GM19324 (cell line): Measurements from ENCODE around the gene PCBP3.

Experiments
- ATAC-seq: cut with Tn5 transposase; IDR thresholded peaks from one replicate; pipeline ENCODE4 v1.9.1; 2021; ENCODE audit warnings: mild to moderate bottlenecking, moderate library complexity; ENCODE audit not compliant: unreplicated experiment, low FRiP score

Gene PCBP3

DNA sequence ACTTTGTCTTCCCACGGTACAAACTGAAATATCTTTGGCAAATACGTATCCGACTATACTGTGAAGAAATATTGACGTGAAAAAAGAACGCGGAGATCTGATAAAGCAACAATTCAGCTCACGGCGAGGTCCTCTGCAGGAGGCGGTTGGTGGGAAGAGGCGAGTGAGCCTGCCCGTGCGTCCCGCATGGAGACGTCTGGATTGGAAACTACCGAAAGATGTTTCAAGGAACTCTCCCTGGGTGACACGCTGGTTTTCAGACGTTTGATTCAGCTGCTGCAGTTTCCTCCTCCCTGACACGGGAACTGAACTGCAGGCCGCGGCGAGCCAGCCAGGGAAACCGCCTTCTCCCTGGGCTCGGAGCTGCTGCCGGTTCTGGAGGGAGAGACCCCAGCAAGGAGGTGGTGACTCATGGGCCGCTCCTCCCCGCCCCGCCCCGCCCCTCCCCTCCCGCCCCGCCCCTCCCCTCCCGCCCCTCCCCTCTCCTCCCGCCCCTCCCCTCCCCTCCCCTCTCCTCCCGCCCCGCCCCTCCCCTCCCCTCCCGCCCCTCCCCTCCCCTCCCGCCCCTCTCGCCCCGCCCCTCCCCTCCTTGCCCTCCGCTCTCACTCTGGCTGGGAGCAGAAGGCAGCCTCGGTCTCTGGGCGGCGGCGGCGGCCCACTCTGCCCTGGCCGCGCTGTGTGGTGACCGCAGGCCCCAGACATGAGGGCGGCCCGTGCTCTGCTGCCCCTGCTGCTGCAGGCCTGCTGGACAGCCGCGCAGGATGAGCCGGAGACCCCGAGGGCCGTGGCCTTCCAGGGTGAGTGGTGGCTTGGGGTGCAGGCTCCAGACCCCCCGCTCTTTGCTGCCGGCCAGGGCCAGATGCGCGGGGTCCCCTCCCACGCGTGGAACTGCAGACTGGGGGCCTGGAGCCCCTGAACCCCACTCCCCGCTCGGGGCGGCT, 337.9 kb downstream of the PCBP3 start, which contains the start of gene COL6A1:
Gene COL6A1, plus strand, starts transcription at position 620 of the 941 bp plus-strand sequence. Its CDS starts 81 bp downstream, at position 701.
- ATAC-seq = no peak

DNA sequence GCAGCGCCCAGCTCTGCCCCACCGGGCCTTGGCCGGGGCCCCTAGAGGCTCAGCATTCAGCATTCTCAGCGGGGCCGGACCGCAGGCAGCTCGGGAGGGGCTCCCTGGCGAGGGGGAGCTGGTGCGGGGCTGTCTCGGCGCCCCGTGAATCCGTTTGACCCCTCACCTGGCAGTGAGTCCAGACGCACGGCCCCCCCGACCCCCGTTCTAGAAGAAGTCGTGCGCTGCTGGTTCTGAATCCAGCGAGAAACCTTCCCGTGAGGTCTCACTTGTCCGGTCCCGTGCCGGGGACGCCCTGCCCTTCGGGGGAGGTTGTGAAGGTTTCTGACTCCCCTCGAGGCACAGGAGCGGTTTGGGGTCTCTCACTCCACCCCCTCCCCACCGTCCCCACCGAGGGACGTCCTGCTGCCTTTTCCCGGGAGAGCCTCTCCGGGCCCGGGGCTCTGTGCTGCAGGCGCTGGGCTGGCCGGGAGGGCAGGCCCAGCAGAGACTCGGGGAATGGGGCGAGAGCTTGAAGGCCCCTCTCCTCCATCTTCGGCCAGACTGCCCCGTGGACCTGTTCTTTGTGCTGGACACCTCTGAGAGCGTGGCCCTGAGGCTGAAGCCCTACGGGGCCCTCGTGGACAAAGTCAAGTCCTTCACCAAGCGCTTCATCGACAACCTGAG, 338.7 kb downstream of the PCBP3 start:
- no peak for ATAC-seq

- ATAC-seq = no peak
Observed at GRCh38 chr21:45982758-45983648, 339.5 kb downstream of the PCBP3 start.

GRCh38 chr21:45983649-45983965, 340.1 kb downstream of the PCBP3 start:
- no peak for ATAC-seq

- no peak for ATAC-seq
Observed at GRCh38 chr21:45983981-45984551, 340.5 kb downstream of the PCBP3 start.

- no peak for ATAC-seq
Observed at GRCh38 chr21:45984584-45985095, 341.1 kb downstream of the PCBP3 start.

GRCh38 chr21:45985471-45986315, 342.2 kb downstream of the PCBP3 start:
- no peak for ATAC-seq

DNA sequence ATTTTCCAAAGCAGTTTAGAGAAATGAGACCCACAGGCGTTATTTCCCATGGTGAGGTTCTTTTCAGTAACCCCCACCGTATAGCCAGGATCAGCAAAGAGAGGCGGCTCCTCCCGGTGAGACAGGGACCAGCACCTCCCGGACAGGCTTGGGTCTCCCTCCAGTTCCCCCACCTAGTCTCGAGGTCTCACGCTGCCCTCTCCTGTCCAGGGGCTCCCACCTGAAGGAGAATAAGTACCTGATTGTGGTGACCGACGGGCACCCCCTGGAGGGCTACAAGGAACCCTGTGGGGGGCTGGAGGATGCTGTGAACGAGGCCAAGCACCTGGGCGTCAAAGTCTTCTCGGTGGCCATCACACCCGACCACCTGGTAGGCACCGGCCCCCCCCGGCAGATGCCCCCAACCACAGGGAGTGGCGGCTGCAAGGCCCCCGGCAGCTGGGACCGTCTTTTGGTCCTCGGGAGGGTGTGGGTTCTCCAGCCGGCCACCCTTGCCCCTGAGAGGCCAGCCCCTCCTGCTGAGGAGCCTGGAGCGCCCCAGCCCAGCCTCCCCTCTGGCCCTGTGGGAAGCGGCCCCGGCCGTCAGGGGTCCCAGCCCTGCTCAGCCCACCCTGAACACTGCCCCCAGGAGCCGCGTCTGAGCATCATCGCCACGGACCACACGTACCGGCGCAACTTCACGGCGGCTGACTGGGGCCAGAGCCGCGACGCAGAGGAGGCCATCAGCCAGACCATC, 343.0 kb downstream of the PCBP3 start:
- no peak for ATAC-seq

- ATAC-seq = no peak
Observed at GRCh38 chr21:45987121-45987711, 343.7 kb downstream of the PCBP3 start.

GRCh38 chr21:45988366-45989347, 345.1 kb downstream of the PCBP3 start:
- ATAC-seq = no peak

- ATAC-seq = no peak
Observed at GRCh38 chr21:45989355-45990048, 346.0 kb downstream of the PCBP3 start.

DNA sequence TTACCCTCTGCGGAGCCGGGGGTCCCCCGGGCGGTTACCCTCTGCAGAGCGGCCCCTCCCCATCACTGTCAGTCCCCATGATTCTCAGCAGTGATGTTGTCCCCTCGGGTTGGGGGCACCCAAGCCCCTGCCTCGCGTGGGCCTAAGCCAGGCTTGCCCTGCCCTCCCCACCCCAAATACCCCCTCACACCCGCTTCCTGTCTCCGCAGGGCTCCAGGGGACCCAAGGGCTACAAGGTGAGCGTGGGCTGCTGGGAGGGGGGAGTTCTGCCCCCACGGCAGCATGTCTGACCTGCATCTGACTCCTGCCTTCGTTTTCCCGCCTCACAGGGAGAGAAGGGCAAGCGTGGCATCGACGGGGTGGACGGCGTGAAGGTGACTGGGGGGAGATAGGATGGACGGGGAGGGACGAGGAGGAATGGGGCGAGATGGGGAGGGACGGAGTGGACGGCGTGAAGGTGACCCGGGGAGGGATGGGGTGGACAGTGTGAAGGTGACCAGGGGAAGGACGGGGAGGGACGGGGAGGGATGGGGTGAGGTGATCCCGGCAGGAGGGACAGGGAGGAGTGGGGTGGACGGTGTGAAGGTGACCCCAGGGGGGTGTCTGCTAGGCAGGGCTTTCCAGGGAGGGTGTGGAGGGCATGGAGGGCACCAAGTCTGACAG, 346.7 kb downstream of the PCBP3 start:
- no peak for ATAC-seq

DNA sequence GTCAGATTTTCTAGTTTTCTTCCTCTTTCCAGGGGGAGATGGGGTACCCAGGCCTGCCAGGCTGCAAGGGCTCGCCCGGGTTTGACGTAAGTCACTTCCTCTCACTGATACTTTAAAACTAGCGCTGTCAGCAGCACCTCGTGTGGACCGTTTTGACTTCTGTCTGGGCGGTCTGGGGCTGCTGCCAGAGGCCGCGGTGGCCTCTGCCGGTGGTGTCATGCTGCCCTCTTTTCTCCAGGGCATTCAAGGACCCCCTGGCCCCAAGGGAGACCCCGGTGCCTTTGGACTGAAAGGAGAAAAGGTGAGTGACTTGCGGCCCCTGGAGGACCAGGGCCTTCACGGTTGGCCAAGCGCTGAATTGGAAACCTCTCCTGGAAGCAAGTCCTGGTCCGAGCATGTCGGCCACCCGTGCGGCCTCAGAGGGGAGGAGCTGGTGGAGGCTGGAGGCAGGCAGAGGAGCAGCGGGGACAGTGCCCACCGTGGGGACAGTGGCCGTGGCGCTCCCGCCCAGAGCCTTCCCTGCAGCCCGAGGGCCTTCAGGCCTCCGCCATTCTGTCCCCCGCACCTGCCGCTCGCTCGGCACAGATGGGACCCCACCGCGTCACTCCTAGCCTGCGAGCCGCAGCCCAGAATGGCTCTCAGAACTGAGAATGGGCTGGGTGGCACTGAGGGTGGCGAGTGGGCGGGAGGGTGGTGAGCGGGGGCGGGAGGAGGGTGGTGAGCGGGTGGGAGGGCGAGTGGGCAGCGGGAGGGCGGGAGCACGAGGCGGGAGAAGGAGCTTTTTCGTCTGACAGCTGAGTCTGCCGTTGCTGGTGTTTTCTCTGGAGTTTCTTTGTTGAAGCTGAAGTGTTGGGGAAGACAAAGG, 347.4 kb downstream of the PCBP3 start:
- no peak for ATAC-seq

DNA sequence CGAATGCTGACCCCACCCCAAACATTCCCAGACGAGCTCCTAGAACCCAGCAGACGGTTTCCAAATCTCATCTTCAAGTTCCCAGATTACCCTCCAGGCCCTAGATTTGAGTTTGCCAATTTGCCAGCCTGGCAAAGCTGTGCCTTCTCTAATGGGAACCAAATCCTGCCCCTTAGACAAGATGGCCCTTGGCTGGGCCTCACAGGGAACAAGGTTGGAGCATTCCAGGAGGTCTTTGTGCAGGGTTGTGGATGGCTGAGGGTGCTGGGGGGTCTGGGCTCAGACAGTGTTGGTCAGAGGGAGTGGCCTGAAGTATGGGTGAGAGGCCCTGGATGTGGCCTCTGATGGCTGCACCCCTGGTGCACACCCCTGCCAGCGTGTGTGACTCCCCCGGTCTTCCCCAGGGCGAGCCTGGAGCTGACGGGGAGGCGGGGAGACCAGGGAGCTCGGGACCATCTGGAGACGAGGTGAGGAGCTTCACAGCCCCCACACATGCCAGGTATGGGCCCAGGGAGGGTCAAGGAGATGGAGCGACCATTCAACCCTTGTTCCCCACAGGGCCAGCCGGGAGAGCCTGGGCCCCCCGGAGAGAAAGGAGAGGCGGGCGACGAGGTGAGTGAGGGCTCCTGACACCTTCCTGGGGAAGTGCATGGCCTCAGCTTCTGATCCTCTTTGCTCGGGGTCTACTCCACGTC, 348.2 kb downstream of the PCBP3 start:
- ATAC-seq = no peak
